Memory B cell (primary cell): ENCODE measurements around the gene TLCD3B.
A peak's percentile ranks its signal among the peaks of the same experiment; 100 is the strongest.

ENCODE experiments used
- ATAC-seq: fragments of 150-1000 bp; cut with Tn5 transposase; 2 replicates; pipeline ENCODE4 v1.10.0; 2021; ENCODE audit warnings: low read depth, mild to moderate bottlenecking, moderate library complexity
- DNase-seq, 2 donors: peaks; one replicate each; pipeline ENCODE4 v3.0.0; 2022; ENCODE audit warnings: low spot score in 2 of 2
- H3K27ac Mint-ChIP-seq: one replicate; pipeline ENCODE4 v1.8.0; 2022; ENCODE audit warnings: mild to moderate bottlenecking, moderate library complexity, mixed read lengths
- H3K27me3 Mint-ChIP-seq: one replicate; pipeline ENCODE4 v1.8.0; 2022; ENCODE audit warnings: mixed read lengths
- H3K36me3 Mint-ChIP-seq: one replicate; pipeline ENCODE4 v1.8.0; 2022; ENCODE audit warnings: mild to moderate bottlenecking, mixed read lengths
- H3K4me1 Mint-ChIP-seq: one replicate; pipeline ENCODE4 v1.8.0; 2022; ENCODE audit warnings: mixed read lengths
- H3K4me3 Mint-ChIP-seq: one replicate; pipeline ENCODE4 v1.8.0; 2022; ENCODE audit warnings: mild to moderate bottlenecking, moderate library complexity, mixed read lengths
- H3K9me3 Mint-ChIP-seq: one replicate; pipeline ENCODE4 v1.8.0; 2022; ENCODE audit warnings: mixed read lengths

TLCD3B gene

GRCh38 chr16:29975134-29975538 is 55.9 kb downstream of the TLCD3B start:
- no peak for DNase-seq
- H3K9me3 Mint-ChIP-seq: no peaks in the 10 kb centered on the region
- no peak for ATAC-seq
- no peaks in the 10 kb centered on the region for H3K27me3 Mint-ChIP-seq
- peak overlapping the region; percentile 100 for H3K4me3 Mint-ChIP-seq
- peak overlapping the region; percentile 83 for H3K27ac Mint-ChIP-seq
- peaks cover 25% of the 10 kb centered on the region for H3K4me1 Mint-ChIP-seq
- H3K36me3 Mint-ChIP-seq: peaks cover 14% of the 10 kb centered on the region
